ENCODE data around the gene SPINDOC.
A peak's percentile ranks its signal among the peaks of the same experiment; 100 is the strongest.
"Not testable (repeated sequence)": the region's sequence is repeated elsewhere in the genome, so short reads cannot be mapped to it uniquely, and the experiment has no call there.

Gene SPINDOC, protein sequence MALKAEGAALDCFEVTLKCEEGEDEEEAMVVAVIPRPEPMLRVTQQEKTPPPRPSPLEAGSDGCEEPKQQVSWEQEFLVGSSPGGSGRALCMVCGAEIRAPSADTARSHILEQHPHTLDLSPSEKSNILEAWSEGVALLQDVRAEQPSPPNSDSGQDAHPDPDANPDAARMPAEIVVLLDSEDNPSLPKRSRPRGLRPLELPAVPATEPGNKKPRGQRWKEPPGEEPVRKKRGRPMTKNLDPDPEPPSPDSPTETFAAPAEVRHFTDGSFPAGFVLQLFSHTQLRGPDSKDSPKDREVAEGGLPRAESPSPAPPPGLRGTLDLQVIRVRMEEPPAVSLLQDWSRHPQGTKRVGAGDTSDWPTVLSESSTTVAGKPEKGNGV

DNA sequence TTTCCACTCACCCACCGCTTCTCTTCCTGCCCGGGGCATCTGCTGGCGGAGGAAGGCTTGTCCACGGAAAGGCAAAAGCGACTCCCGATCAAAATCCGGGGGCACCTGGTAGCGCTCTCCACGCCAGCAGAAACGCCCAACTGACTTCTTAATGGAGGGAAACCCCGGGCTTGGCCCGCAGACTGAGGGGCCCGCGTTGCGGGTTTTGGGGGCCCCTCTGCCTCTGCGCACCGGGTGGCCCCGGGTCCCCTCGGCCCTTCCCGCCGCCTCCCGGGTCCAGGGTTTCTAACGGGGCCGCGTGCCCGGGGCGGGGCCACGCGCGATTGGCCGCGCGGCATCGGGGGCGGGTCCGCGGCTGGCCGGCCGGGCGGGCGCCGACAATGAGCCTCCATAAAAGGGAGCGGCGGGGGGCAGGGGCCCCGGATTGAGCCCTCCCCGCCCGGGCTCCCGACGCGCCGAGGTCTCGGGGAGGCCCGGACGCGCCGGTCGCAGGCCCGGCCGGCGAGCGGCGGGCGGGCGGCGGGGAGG, at the start of gene SPINDOC:
Gene SPINDOC, plus strand, starts transcription at position 422 of the 528 bp plus-strand sequence. CDS start 231 bp downstream, outside the sequence.
- DNase-seq, result peak; percentile 82

DNA sequence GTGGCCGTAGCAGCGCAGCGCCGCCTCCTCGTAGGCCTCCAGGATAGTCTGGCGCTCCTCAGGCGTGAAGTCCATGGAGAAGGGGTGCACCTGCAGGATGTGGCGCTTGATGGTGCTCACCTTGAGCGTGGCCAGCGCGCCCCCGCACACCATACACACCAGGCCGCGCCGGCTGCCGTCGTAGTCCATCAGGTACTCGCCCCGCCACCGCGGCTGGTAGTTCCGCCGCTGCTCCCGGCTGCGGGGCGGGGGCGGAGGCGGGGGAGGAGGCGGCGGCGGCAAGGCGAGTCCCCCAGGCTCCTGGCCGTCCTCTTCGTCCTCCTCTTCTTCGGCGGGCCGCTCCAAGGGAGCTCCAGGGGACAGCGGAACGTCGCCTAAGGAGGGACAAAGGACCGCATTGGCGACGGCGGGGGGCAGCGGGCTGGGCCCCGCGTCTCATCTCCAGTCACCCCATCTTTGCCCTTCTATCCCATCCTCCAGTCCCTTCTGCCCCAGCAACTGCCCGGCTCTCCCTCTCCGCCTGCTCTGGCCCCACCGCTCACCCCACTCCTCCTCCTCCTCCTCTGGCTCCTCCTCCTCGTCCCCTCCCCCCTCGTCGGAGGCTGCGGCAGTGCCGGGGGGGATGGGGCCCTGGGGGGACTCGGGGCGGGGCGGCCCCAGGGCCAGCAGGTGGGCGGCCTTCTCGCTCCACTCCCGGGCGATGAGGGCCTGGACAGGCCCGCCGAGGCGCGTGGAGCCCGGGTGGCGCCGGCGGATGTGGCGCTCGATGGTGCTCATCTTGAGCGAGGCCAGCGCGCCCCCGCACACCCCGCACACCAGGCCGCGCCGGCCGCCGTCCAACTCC, 49.5 kb upstream of the SPINDOC start:
- DNase-seq, result no peak

DNA sequence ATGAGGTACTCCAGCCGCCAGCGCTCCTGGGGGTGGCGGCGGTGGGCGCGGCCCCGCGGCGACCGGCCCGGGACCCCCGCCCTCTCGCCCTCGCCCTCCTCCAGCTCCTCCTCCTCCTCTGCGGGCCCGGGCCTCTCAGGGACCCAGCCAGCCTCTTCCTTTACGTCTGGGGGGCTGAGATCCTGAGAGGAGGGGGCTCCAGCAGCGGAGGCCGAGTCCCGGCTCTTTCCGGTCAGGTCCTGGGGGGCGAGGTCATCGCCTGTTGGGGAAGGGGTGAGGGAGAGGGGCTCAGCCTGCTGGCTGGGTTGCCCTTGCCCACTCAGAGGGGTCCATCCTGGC, 48.9 kb upstream of the SPINDOC start:
- DNase-seq, result no peak

DNA sequence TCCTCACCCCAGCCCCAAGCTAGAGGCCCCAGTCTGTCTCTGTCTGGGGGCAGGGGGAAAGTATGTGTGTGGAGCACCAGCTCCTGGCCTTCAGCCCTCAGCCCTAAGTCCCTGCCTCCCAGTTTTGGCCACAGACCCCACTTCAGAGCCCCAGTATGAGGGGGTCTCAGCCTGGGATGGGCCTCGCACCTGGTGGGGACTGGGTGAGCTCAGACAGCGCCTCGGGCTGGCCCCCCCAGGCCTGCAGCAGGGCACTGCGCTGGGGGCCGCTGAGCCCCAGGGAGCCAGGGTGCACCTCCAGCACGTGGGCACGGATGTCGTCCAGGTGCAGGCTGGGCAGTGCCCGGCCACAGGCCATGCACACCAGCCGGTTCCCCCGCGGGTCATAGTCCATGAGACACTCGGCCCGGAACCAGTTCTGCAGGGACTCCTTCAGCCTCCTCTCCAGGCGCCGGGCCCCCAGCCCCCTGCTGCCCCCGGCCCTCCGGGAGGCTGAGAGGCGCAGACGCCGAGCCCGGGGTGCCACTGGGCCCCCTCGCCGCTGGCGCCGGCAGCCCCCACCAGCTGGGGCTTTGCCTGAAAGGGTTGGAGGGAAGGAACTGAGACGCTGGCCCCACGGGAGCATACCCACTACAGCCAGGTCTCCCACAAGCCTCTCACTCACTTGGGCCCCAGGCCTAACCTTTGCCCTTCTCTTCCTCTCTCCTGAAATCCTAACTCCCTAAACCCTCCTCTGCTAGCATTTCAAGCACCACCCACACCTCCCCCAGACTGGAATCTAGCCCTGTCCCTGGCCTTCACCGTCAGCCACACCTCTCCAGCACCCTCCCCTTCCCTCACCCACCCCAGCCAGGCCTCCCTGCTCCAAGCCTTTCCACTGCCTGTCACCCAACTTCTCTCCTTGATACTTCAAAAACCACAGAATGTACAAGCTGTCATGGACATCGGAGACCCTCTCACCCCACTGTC, 48.3 kb upstream of the SPINDOC start:
- no peak for DNase-seq

DNA sequence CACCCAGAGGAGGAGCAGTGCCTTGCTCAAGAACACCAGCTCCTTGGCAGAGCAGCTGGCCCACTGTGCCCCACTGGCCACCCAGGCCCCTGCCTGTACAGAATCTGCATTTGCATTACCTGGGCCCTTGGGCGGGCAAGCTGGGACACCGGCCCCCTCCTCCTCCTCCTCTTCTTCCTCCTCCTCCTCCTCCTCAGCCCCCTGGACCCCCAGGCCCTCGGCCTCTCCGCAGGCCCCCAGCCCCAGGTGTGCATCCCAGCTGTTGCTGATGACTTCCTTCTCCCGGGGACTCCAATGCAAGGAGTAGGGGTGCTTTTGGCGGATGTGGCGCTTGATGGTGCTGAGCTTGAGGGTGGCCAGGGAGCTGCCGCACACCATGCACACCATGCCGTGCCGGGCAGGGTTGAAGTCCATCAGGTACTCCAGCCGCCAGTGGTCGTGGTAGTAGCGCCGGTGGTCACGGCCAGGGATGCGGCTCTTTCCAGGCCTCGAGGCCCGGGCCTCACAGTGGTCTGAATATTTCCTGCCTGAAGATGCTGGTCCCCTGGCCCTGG, 47.5 kb upstream of the SPINDOC start:
- DNase-seq, result no peak

DNA sequence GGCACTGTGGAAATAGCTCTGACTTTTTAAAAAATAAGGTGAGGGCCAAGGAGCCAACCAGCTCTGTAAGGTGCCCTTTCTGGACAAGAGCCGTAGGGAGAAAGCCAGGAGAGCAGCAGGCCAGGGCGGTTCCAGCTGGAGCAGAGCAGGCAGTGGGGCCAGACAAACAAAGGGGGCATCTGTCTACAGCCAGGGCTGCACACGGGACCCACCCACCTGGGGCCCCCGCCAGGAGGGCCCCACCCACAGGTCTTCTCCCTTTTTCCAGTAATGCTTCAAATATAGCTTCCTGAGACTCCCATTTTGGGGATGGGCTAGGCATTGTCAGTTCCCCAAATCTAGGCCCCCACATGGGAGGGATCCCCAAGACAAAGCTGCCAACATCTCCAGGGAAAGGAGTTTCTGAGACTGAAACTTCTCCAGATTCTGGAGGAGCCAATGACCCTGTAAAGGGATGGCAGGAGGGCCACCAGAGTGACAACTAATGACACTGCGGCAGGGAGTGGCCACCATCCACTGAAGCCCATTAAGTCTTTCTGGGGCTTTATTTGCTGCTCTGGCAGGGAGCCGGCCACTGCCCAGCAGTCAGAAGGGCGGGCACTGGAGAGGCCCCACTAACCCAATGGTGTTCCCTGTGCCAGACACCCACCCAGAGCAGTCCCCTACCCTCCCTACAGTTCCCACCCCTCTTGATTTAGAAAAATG, 46.6 kb upstream of the SPINDOC start:
- no peak for DNase-seq

DNA sequence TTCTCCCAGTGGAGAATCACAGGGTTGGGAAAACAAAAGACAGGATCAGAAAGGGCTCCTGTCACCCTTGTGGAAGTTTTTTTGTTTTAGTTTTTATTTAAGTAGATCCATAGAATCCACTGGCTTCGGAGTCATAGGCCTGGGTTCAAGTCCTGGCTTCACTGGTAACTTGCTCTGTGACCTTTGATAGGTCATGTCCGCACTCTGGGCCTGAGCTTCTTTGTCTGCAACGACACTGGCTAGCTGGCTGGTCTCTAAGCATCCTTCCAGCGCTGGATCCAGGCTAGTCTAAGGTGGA, 46.0 kb upstream of the SPINDOC start:
- no peak for DNase-seq

DNA sequence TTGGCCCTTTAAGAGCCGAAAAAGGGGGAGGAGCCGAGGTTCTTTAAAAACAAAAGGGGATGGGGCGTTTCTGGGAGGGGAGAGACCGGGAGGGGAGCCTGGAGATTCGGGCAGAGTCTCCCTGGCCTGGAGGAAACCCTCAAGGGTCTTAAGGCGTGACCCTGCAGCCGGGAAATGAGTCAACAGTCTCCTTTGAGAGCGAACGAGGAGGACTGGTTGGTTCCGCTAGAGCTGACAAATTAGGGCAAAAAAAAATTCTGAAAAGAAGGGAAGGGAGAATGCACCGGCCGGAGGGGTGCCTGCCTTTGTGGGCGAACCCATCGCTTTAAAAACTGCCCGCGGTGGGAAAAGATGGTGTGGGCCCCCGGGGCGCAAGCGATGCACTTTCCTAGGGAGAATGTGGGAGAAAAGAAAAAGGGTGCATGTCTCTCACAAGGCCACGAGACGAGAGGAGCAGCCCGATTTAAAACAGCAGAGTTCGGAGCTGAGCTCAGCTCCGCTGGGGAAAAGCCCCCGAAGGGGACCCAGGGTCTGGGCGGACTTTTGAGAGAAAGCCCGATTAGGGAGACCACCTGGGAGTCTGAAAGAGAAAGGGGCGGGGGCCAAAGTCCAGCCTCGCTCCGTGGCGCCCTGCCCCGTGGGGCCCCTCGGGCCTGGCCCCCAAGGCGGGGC, 45.6 kb upstream of the SPINDOC start:
- peak; percentile 63 for DNase-seq

DNA sequence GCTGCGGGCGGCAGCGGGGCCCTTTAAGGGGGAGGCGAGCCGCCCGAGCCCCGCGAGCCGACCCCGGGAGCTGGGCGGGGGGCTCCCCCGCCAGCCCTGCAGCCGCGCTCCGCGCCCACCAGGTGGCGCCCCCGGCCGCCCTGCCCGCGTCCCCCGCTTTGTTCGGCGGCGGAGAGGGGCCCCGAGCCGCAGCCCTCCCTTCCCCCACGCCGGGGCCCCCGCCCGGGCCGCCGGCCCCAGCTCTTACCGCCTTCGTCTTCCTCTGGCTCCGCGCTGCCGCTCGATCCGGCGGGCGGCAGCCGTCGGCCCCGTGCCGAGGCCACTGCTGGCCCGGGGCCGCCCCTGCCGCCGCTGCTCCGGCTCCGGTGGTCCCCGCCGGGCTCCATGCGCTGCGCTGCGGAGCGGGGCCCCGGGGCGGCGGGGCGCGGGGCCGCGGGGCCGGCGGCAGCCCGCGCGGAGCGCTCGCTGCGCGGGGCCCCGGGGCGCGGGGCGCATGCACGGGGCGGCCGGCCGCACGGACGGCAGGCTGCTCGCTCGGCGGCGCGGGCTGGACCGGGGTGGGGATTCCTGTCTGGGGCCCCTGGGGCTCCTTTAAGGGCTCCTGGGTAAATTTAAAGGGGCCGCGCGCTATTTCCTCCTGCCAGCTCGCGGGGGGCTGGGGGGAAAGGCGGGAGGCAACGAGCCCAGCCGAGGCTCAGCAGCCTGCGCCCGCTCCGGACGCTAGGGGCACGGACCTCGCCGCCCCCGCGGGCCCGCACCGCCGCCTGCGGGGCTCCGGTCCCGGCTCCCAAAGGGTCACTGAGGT, 44.8 kb upstream of the SPINDOC start, which contains the start of gene ZFTA:
Gene ZFTA, minus strand, starts transcription at position 539 of the 805 bp plus-strand sequence. Its CDS starts 153 bp downstream, at position 386.
- DNase-seq, result peak; percentile 72

DNA sequence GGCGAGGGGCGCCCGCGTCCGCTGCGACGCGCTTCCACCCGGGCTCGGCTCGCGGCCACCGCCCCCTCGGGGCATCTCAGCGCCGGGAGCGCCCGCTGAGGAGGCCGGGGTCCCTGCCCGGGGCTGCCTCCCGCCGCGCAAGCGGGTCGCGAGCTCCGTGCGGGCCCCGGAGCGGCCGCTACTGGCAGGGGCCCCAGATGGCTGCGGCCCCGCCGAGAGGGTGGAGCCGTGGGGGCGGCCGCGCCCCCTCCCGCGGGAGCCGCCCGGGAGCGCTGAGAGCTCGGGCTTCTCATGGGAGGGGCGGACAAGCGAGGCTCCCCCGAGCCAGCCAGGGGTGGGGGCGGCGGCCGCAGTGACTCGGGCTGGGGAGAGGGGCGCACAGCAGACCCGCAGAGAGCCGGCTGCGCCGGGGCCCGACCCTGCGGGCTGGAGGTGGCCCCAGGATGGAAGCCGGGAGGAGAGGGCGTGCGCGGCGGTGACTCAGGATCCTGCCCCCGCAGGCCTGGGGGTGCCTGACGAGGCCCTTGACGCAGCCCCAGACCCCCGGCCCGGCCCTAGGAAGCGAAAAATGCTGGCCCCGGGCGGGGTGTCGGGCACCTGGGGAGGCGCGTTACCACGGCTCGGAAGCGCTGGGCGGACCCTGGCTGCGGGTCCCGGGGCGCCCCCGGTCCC, 44.1 kb upstream of the SPINDOC start:
- DNase-seq, result peak; percentile 51

DNA sequence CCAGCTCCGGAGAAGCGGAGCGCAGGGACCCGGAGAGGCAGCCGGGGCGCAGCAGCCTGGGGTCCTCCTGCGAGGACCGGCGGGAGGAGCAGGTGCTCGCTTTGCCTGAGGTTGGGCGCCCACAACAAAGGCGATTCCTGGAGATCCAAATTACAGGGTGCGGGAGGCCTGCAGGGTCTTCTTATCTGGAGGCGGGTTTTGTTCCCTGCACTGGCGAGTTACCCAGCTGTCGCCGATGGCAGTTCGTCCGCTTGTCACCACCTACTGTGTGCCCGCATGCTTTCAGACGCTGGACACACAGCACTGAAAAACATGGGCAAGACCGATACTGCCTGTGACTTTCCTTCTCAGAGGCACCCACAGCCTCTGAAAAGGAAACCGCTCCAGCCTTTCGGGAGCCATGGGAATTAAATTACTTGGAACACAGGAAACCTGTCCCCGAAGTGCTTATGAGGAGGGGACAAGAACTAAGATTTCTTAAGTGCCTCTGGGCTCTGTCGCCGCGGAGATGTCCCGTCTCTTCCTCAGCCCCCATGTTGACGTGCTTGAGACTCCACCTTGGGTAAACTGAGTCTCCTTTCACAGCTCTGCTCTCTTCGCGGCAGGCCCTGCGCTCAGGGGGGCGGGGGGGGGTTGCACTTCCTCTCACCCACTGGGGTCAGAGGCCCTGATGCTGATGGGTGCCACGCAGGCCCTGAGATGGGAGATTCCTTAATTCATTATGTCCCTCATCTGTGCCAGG, 43.4 kb upstream of the SPINDOC start:
- no peak for DNase-seq

DNA sequence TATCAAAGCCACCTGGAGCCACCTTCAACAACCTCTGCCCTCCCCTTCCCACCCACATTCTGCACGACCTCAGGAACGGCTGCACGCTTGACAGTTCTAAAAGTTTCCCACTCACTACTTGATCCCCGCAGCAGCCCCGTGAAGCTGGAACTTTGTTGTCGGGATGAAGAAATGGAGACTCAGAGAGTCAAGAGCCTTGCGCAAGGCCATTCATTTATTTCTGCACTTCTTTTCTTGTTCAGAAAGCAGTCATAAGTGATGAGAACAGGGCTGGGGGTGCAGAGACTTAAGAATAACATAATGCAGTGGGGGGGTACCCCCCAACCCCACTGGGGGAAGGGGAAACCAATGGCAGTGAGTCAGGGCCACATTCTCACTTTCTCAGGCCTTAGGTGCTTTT, 42.5 kb upstream of the SPINDOC start:
- no peak for DNase-seq

DNA sequence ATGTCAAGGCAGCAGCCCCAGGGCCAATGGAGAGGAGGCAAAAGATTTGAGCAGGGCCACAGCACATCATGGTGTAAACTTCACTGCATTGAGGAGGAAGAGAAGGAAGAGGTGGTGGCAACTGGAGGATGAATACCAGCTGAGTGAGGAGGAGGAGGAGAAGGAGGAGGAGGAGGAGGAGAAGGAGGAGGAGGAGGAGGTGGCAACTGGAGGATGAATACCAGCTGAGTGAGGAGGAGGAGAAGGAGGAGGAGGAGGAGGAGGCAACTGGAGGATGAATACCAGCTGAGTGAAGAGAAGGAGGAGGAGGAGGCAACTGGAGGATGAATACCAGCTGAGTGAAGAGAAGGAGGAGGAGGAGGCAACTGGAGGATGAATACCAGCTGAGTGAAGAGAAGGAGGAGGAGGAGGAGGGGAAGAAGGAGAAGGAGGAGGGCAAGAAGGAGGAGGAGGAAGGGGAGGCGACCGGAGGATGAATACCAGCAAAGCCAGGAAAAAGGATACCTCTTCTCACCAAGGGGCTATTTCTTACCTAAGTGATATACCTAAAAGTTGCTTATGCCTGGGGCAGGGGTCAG, 41.4 kb upstream of the SPINDOC start:
- not testable (repeated sequence) for DNase-seq

DNA sequence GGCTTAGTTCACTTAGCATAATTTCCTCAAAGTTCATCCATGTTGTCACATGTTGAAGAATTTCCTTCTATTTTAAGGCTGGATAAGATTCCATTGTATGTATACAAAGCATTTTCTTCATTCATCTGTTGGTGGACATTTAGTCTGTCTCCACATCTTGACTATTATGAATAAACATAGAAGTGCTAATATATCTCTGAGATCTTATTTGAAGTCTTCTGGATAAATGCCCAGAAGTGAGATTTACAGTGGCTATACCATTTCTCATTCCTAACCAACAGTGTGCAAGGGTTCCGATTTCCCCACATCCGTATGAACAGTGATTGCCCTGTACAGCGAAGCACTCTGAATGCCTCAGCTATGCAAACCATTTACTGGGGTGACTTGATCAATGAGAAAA, 38.1 kb upstream of the SPINDOC start:
- DNase-seq, result no peak

DNA sequence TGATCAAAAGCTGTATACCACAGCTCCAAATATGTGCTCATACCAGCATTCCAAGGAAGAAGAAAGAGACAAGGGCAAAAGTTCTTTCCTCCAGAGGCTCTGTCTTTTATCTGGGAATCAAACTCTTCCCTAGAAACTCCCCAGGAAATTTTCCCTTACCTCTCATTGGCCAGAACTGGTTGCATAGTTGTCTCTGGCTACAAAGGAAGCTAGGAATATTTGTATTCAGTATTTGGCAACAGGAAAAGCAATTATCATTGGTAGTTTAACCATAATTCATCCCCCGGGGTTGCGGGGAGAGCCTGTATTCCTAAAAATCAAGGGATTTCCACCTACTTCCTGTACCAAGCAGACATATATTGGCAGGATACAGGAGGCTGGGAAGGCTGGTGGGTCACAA, 34.2 kb upstream of the SPINDOC start:
- no peak for DNase-seq

DNA sequence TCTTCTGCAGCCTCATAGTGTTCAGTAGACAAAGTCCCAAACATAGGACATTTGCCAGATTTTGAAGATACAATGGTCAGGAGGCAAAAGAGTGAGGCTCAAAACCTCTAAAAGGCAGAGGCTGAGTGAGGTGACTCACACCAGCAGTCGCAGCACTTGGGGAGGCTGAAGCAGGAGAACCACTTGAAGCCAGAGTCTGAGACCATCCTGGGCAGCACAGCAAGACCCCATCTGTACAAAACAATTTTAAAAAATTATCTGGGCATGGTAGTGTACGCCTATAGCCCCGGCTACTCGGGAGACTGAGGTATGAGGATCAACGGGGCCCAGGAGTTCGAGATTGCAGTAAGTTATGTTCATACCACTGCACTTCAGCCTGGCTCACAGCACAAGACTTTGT, 30.5 kb upstream of the SPINDOC start:
- DNase-seq, result no peak

DNA sequence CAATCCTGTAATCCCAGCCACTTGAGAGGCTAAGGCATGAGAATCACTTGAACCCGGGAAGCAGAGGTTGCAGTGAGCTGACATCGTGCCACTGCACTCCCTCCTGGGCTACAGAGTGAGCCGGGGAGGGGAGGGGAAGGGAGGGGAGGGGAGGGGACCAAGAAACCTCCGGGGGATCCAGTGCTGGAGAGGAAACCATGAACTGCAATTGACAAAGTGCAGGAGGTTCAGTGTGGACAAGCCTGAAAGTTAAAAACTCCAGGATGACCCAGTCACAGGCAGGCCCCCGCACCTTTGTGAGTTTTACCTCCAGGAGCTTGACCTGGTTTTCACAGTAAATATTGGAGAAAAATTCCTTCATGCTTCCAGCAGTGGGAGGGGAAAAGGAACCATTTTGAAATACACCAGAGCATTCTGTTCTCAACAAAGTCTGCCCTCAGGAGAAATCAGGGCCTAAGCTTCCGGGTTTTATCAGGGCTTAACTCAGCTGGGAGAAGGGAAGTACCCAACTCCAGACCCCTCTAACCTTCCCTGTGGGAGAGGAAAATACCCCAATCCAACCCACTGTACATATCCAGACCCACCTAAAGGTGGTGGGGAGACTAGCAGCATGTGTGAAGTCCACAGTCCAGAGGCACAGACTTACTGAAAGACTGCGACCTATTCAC, 29.2 kb upstream of the SPINDOC start:
- no peak for DNase-seq

DNA sequence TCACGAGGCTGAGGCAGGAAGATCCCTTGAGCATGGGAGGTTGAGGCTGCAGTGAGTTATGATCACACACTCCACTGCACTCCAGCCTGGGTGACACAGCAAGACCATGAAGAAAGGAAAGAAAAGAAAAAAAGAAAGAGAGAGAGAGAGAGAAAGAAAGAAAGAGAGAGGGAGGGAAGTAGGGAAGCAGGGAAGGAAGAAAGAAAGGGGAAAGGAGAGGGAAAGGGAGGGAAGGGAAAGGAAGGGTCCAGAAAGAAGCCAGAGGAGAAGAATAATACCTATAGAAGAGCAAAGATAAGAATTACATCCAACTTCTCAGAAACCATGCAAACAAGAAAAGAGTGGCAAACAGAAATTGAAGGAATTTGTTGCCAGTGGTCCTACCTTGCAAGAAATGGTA, 27.4 kb upstream of the SPINDOC start:
- no peak for DNase-seq

Data from CD4-positive, alpha-beta T cell treated with Interleukin-17A for 4 hours (primary cell).